ENCODE data around the gene PTPRK. TPM values are rescaled to one million over a fixed set of nuclear protein-coding genes. Genes with fewer than 3 reads are reported as not detected.

Gene PTPRK
- total and polyA plus RNA-seq, 2 of the 13 experiments (the other 11 are each of a cell fraction or from before 2014, with no cell fraction given): 43.6 to 98.3 TPM

GRCh38 chr6:128541261-128541660 lies 20.9 kb upstream of the PTPRK start:
- H3K9me3 ChIP-seq (ENCODE audit: low read length): no peaks in the 10 kb centered on the region
- ATAC-seq (no peak), DNase-seq (ENCODE audit: low spot score) (no peak), FAIRE-seq (no peak)
- no peak overlapping the region for H3K4me3 ChIP-seq (replicated peaks in 1 of 3; ENCODE audit: insufficient read depth in 1 of 3, low read depth in 2 of 3, low read length in 3 of 3)
- no peaks in the 10 kb centered on the region for H3K27me3 ChIP-seq (ENCODE audit: control insufficient read depth in 1 of 2, insufficient read depth in 2 of 2, low read length in 2 of 2)
- H3K27ac ChIP-seq (ENCODE audit: extremely low read length, insufficient read depth, low read length): no peak overlapping the region
- no peak overlapping the region for H3K4me2 ChIP-seq (ENCODE audit: low read depth, low read length)
- no peak overlapping the region for H3K9ac ChIP-seq (ENCODE audit: insufficient read depth, low read depth, low read length)
- POLR2A ChIA-PET: no interaction called here
- no peak for TF ChIP-seq THAP8 (CRISPR knock-in tag; IDR thresholded peaks at IDR 0.05; ENCODE audit: borderline replicate concordance)
- peak; percentile 77 for TF ChIP-seq HNRNPK (IDR thresholded peaks at IDR 0.05; ENCODE audit: low read depth, low read length, poor library complexity, severe bottlenecking)
- TF ChIP-seq ZSCAN20 (CRISPR knock-in tag; IDR thresholded peaks at IDR 0.05; ENCODE audit: borderline replicate concordance): no peak
- TF ChIP-seq ZNF253 (CRISPR knock-in tag; IDR thresholded peaks at IDR 0.05; ENCODE audit: borderline replicate concordance): no peak
- no peak for TF ChIP-seq TAF1 (CRISPR knock-in tag; IDR thresholded peaks at IDR 0.05)
- TF ChIP-seq, protein P1, sequence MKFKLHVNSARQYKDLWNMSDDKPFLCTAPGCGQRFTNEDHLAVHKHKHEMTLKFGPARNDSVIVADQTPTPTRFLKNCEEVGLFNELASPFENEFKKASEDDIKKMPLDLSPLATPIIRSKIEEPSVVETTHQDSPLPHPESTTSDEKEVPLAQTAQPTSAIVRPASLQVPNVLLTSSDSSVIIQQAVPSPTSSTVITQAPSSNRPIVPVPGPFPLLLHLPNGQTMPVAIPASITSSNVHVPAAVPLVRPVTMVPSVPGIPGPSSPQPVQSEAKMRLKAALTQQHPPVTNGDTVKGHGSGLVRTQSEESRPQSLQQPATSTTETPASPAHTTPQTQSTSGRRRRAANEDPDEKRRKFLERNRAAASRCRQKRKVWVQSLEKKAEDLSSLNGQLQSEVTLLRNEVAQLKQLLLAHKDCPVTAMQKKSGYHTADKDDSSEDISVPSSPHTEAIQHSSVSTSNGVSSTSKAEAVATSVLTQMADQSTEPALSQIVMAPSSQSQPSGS (CRISPR knock-in tag; IDR thresholded peaks at IDR 0.05): no peak
- in situ Hi-C loops (cut with HindIII; ENCODE audit: extremely low pct_ligation_motif_present, low pct_unique_long_range_greater_than_20kb): no loop called here
- no peak overlapping the region for H2AFZ ChIP-seq (ENCODE audit: low read length)
- no peaks in the 10 kb centered on the region for H4K20me1 ChIP-seq (ENCODE audit: insufficient read depth, low read length)
- BruUV-seq (replicated peaks): no TSS peak
- no peaks in the 10 kb centered on the region for H3K36me3 ChIP-seq (replicated peaks in 1 of 2; ENCODE audit: control insufficient read depth in 1 of 2, insufficient read depth in 2 of 2, low read length in 2 of 2)
- no peaks in the 10 kb centered on the region for H3K79me2 ChIP-seq (ENCODE audit: insufficient read depth, low read length)
- CTCF ChIA-PET (ENCODE audit: low intra/inter-chr PET ratio, low total read pairs): no interaction called here
- intact Hi-C loops (cut with micrococcal nuclease; ENCODE audit: unreplicated experiment): no loop called here
- H3K4me1 ChIP-seq (ENCODE audit: insufficient read depth, low read length): no peaks in the 10 kb centered on the region
- 86% methylated on average over 1 of the region's 1 CpG for WGBS (ENCODE audit: low lambda C conversion rate)

DNA sequence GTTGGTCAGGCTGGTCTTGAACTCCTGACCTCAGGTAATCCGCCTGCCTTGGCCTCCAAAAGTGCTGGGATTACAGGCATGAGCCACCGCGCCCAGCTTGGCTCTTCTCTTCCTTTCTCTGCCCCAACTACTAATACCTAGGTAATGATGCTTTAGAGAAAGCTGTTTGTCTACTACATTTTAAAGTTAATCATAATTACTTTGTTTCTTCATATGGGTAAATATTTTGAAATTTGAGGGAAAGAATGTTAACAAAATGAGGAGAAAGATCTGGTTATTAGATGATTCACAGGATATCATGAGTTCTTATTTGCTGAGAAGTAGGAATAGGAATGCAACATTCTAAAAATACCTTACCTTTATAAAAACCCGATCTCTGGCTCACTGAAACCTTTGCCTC lies 18.4 kb upstream of the PTPRK start:
- H3K79me2 ChIP-seq (ENCODE audit: insufficient read depth, low read length): no peaks in the 10 kb centered on the region
- H4K20me1 ChIP-seq (ENCODE audit: insufficient read depth, low read length): no peaks in the 10 kb centered on the region
- no peak overlapping the region for H3K4me2 ChIP-seq (ENCODE audit: low read depth, low read length)
- ATAC-seq (no peak), DNase-seq (ENCODE audit: low spot score) (no peak), FAIRE-seq (no peak)
- CTCF ChIA-PET (ENCODE audit: low intra/inter-chr PET ratio, low total read pairs): no interaction called here
- H3K9ac ChIP-seq (ENCODE audit: insufficient read depth, low read depth, low read length): no peak overlapping the region
- H3K4me1 ChIP-seq (ENCODE audit: insufficient read depth, low read length): no peaks in the 10 kb centered on the region
- no peak for TF ChIP-seq ZNF260 (CRISPR knock-in tag; IDR thresholded peaks at IDR 0.05; ENCODE audit: borderline replicate concordance, low read depth)
- 77% methylated on average over 4 of the region's 4 CpGs for WGBS (ENCODE audit: low lambda C conversion rate)
- 0 out of 5 replicates have a peak, but pooled peaks cover 0 to 5% of the 10 kb centered on the region in 2 experiments for H3K27me3 ChIP-seq (ENCODE audit: control insufficient read depth in 1 of 2, insufficient read depth in 2 of 2, low read length in 2 of 2)
- intact Hi-C loops (cut with micrococcal nuclease; ENCODE audit: unreplicated experiment): no loop called here
- no peak overlapping the region for H2AFZ ChIP-seq (ENCODE audit: low read length)
- in situ Hi-C loops (cut with HindIII; ENCODE audit: extremely low pct_ligation_motif_present, low pct_unique_long_range_greater_than_20kb): loop anchor here (10.0 kb wide), 1 partner anchor 674 kb away; no protein-coding TSS in a partner anchor
- POLR2A ChIA-PET: no interaction called here
- H3K9me3 ChIP-seq (ENCODE audit: low read length): no peaks in the 10 kb centered on the region
- H3K27ac ChIP-seq (ENCODE audit: extremely low read length, insufficient read depth, low read length): no peak overlapping the region
- no peak overlapping the region for H3K4me3 ChIP-seq (replicated peaks in 1 of 3; ENCODE audit: insufficient read depth in 1 of 3, low read depth in 2 of 3, low read length in 3 of 3)
- BruUV-seq (replicated peaks): no TSS peak
- no peaks in the 10 kb centered on the region for H3K36me3 ChIP-seq (replicated peaks in 1 of 2; ENCODE audit: control insufficient read depth in 1 of 2, insufficient read depth in 2 of 2, low read length in 2 of 2)

All from HepG2 (cell line).